Esophagus squamous epithelium (tissue), 5 donors: ENCODE data around the gene SOX1. TPM values are rescaled to one million over a fixed set of nuclear protein-coding genes. Genes with fewer than 3 reads are reported as not detected.

Source experiments
- DNase-seq: peaks from one replicate; lab custom pipeline; 2025; lab: John Stamatoyannopoulos, UW
- H3K27ac ChIP-seq, 4 donors: fragments of 200-600 bp; sonication (generic); one replicate each; pipeline ENCODE4 v1.5.1; 2016 to 2019; ENCODE audit warnings: mild to moderate bottlenecking in 1 of 4
- H3K27me3 ChIP-seq, 4 donors: fragments of 200-600 bp; sonication (generic); 1 replicate in 3 of 4; 2 replicates in 1 of 4; pipeline versions ENCODE4 v1.5.1 to v1.6.0; 2017 to 2021; ENCODE audit warnings: antibody characterized with exemption in 1 of 4
- H3K36me3 ChIP-seq, 3 donors: fragments of 200-600 bp; sonication (generic); one replicate each; pipeline ENCODE4 v1.5.1; 2016 to 2019
- H3K4me1 ChIP-seq, 3 donors: fragments of 200-600 bp; sonication (generic); one replicate each; pipeline ENCODE4 v1.5.1; 2017 to 2019
- H3K4me3 ChIP-seq, 4 donors: fragments of 200-600 bp; sonication (generic); 1 replicate in 3 of 4; 2 replicates in 1 of 4; pipeline ENCODE4 v1.5.1; 2016 to 2019; ENCODE audit warnings: mild to moderate bottlenecking in 2 of 4, moderate library complexity in 1 of 4
- H3K9me3 ChIP-seq, 3 donors: fragments of 200-600 bp; sonication (generic); one replicate each; pipeline ENCODE4 v1.5.1; 2016 to 2019
- POLR2A ChIP-seq, 4 donors: fragments of 450-650 bp; IDR thresholded peaks; one replicate each; pipeline ENCODE4 v1.6.1; 2017; ENCODE audit warnings: antibody characterized with exemption in 4 of 4, mild to moderate bottlenecking in 4 of 4, moderate library complexity in 3 of 4
- WGBS, 2 donors: methylation state at CpG; one replicate each; pipeline ENCODE4 v1.1.5; 2018; 5-methylcytosine and 5-hydroxymethylcytosine counted together
- intact Hi-C: fragments of 100-400 bp; cut with DNase I; formaldehyde crosslinking; loops from one replicate; pipeline ENCODE4 v1.15.0; 2022
- total RNA-seq, 4 donors: library from RNA; depleted of rRNA; stranded (reverse); fragments of >200 nt; gene quantifications; one replicate each; pipeline ENCODE4 v1.1.0, GENCODE V29; 2016
- TF ChIP-seq, protein P1 (sequence below), 6 experiments: fragments of 450-650 bp in 4 of 6; fragments of 200-600 bp in 2 of 6; sonication (generic) in 2 of 6; IDR thresholded peaks; one replicate each; pipeline ENCODE4 v1.5.1; 2016 to 2019; ENCODE audit warnings: antibody characterized with exemption in 6 of 6, mild to moderate bottlenecking in 4 of 6, moderate library complexity in 4 of 6
- donor health status: DM: yes; HTN: yes; CAD: no.

The SOX1 gene
- total RNA-seq, 4 donors from 2014 or later, result 0.19 TPM; not detected in 3

DNA sequence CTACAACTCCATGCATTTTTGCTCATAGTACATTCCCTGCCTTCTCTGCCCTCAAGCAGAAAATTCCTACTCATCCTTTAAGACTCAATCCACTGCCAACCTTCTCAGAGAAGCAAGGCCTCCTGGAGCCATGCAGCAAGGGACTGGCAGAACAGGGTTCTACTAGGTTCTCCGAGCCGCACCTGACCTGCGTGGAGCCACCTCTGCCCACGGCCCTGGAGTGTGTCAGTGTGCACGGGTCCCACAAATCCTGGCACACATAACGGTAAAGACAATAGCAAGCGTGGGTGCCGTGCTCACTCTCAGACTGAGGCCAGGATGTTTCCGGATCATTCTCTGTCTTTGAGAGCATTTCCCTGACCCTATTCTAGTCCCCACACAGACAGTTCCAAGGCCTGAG is 30.0 kb downstream of the SOX1 start:
- Histone ChIP-seq H3K27me3 (peaks cover 0 to 95% (median 2%) of the 10 kb centered on the region in 4 donors), H3K36me3 (no peaks in the 10 kb centered on the region), H3K4me3 (no peak overlapping the region), H3K9me3 (no peaks in the 10 kb centered on the region), H3K4me1 (no peaks in the 10 kb centered on the region), H3K27ac (no peak overlapping the region)
- TF ChIP-seq POLR2A (IDR thresholded peaks at IDR 0.05), result no peak
- TF ChIP-seq, protein P1, sequence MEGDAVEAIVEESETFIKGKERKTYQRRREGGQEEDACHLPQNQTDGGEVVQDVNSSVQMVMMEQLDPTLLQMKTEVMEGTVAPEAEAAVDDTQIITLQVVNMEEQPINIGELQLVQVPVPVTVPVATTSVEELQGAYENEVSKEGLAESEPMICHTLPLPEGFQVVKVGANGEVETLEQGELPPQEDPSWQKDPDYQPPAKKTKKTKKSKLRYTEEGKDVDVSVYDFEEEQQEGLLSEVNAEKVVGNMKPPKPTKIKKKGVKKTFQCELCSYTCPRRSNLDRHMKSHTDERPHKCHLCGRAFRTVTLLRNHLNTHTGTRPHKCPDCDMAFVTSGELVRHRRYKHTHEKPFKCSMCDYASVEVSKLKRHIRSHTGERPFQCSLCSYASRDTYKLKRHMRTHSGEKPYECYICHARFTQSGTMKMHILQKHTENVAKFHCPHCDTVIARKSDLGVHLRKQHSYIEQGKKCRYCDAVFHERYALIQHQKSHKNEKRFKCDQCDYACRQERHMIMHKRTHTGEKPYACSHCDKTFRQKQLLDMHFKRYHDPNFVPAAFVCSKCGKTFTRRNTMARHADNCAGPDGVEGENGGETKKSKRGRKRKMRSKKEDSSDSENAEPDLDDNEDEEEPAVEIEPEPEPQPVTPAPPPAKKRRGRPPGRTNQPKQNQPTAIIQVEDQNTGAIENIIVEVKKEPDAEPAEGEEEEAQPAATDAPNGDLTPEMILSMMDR (IDR thresholded peaks at IDR 0.05), result no peak
- DNase-seq, result no peak
- intact Hi-C loops, result no loop called here
- WGBS, 2 donors, result 79 to 90% methylated on average over 5 to 8 of the region's 9 CpGs

DNA sequence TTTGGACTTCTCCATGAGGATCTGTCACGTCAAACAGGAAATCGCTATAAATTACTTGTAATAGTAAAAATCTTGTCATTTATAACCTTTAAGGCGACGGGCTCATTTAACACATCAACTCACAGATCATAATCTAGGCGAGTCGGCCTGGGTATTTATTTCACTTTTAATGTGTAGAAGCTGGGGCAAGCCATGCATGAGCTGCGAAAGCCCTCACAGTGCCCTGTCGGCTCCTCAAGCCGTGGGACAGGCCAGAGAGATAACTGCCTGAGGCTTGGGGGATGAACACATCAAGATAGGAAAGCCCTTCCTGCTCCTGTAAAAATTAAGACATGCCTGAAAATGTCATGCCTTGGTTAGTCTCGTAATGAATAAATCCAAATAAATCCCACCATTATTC is 30.8 kb downstream of the SOX1 start:
- Histone ChIP-seq H3K4me1 (no peaks in the 10 kb centered on the region), H3K27me3 (peaks cover 0 to 96% (median 2%) of the 10 kb centered on the region in 4 donors), H3K27ac (no peak overlapping the region), H3K9me3 (no peaks in the 10 kb centered on the region), H3K36me3 (no peaks in the 10 kb centered on the region), H3K4me3 (no peak overlapping the region)
- TF ChIP-seq, protein P1 (IDR thresholded peaks at IDR 0.05), result no peak
- TF ChIP-seq POLR2A (IDR thresholded peaks at IDR 0.05), result no peak
- 30 to 41% methylated on average over 10 of the region's 10 CpGs for WGBS, 2 donors
- intact Hi-C loops, result no loop called here
- DNase-seq, result no peak

DNA sequence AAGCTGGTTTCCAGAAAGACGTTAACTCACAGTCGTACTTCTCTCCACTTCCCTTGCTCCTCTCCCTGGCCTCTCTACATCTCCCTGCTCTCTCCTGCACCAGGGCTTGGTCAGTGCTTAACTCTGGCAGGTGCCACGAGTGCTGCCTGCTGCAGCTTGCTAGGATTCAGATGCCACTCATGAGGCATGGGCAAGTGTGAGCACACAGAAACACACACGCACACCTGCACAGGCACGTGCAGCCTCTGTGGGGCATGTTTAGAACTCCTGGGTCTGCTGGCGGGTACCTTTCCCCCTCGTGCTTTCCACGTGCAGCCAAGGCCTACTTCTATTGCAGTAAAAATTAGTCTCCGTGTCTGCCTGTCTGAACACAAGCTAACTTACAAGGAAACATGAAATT is 31.8 kb downstream of the SOX1 start:
- H3K36me3 ChIP-seq, result no peaks in the 10 kb centered on the region
- no peaks in the 10 kb centered on the region for H3K9me3 ChIP-seq
- peaks cover 0 to 97% (median 7%) of the 10 kb centered on the region in 4 donors for H3K27me3 ChIP-seq
- intact Hi-C loops, result no loop called here
- TF ChIP-seq POLR2A (IDR thresholded peaks at IDR 0.05), result no peak
- TF ChIP-seq, protein P1 (IDR thresholded peaks at IDR 0.05), result no peak
- 38 to 52% methylated on average over 9 of the region's 9 CpGs for WGBS, 2 donors
- DNase-seq, result no peak
- peaks cover 0 to 4% (median 0%) of the 10 kb centered on the region in 3 donors for H3K4me1 ChIP-seq
- H3K27ac ChIP-seq, result no peak overlapping the region
- no peak overlapping the region for H3K4me3 ChIP-seq

DNA sequence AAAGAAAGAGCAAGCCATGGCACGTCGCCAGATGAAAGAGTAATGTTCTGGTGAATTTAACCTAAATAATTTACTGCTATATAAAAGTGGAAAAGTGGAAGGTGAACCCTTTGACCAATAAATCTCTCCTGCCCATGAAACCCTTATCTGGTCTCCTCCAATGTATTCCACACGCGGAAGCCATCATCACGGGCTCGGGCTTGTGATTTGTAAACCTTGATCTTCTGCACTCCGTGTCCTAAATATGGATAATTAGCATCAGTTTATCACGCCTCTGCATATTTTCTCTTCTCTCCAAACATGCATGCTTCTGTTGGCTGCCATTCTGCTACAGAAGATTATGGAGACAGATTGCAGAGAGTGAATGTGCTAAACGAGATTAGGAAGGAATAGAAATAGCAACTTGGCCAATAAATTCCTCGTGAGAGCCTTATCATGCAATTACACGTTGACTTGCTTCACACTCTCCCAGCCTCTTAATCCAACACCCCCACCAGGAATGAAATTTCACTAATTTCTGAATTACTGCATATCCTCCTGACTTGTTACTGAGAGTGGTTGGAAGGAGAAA is 34.5 kb downstream of the SOX1 start:
- Histone ChIP-seq H3K4me3 (no peak overlapping the region), H3K9me3 (no peaks in the 10 kb centered on the region), H3K27me3 (peaks cover 18 to 97% (median 23%) of the 10 kb centered on the region in 4 donors), H3K27ac (no peak overlapping the region), H3K36me3 (no peaks in the 10 kb centered on the region), H3K4me1 (peaks cover 0 to 28% (median 0%) of the 10 kb centered on the region in 3 donors)
- 42 to 47% methylated on average over 11 of the region's 11 CpGs for WGBS, 2 donors
- TF ChIP-seq, protein P1 (IDR thresholded peaks at IDR 0.05), result no peak
- TF ChIP-seq POLR2A (IDR thresholded peaks at IDR 0.05), result no peak
- intact Hi-C loops, result no loop called here
- DNase-seq, result no peak

DNA sequence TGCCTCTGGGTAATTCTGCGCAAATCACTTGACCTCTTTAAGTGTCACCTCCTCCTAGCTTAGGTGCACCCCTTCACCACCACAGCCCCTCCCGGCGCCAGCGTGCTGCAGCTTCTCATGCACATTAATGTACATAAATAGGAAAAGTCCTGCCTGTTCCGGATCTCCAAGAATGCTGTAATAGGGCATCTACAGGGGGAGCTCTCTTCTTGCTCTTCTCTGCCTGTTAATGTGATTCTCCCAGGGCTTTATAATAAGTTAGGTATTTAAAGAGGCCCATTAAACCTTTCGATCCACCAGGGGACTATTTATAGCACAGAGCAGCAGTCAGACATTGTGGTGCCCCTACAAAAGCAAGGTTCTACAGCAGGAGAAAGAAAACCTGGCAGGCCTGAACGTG is 35.3 kb downstream of the SOX1 start:
- DNase-seq, result no peak
- H3K27me3 ChIP-seq, result peaks cover 18 to 97% (median 26%) of the 10 kb centered on the region in 4 donors
- intact Hi-C loops, result no loop called here
- H3K4me1 ChIP-seq, result peaks cover 0 to 28% (median 0%) of the 10 kb centered on the region in 3 donors
- H3K27ac ChIP-seq, result no peak overlapping the region
- H3K9me3 ChIP-seq, result no peaks in the 10 kb centered on the region
- TF ChIP-seq, protein P1 (IDR thresholded peaks at IDR 0.05), result no peak
- TF ChIP-seq POLR2A (IDR thresholded peaks at IDR 0.05), result no peak
- WGBS, 2 donors, result 25 to 28% methylated on average over 6 to 7 of the region's 7 CpGs
- H3K36me3 ChIP-seq, result no peaks in the 10 kb centered on the region
- H3K4me3 ChIP-seq, result no peak overlapping the region
